Astrocyte (in vitro differentiated cells and primary cell): ENCODE data around the gene FGF12. TPM values are rescaled to one million over a fixed set of nuclear protein-coding genes. Genes with fewer than 3 reads are reported as not detected.

Source experiments
- DNase-seq: peaks from one replicate; pipeline ENCODE4 v3.0.0-alpha.2; 2010; ENCODE audit warnings: low read depth
- FAIRE-seq: peaks from 2 replicates; lab custom pipeline; 2011; peaks lifted over from hg19 to GRCh38; lab: Jason Lieb, UNC
- H2AFZ ChIP-seq: 2 replicates; pipeline ENCODE4 v1.6.0; 2012; ENCODE audit warnings: low read depth, low read length, inconsistent platforms
- H3K27ac ChIP-seq: 2 replicates; pipeline ENCODE4 v1.5.1; 2011; ENCODE audit warnings: low read depth, low read length, inconsistent platforms
- H3K27me3 ChIP-seq: 2 replicates; pipeline ENCODE4 v1.6.0; 2011; ENCODE audit warnings: low read length, inconsistent platforms; ENCODE audit not compliant: insufficient read depth
- H3K36me3 ChIP-seq: 2 replicates; pipeline ENCODE4 v1.5.1; 2011; ENCODE audit warnings: low read length, inconsistent platforms; ENCODE audit not compliant: insufficient read depth
- H3K4me1 ChIP-seq: 2 replicates; pipeline ENCODE4 v1.5.1; 2011; ENCODE audit warnings: low read length, inconsistent platforms; ENCODE audit not compliant: insufficient read depth
- H3K4me2 ChIP-seq: 2 replicates; pipeline ENCODE4 v1.6.0; 2012; ENCODE audit warnings: low read length, inconsistent platforms
- H3K4me3 ChIP-seq: 2 replicates; pipeline ENCODE4 v1.5.1; 2011; ENCODE audit warnings: low read depth, mild to moderate bottlenecking, low read length, inconsistent platforms; ENCODE audit not compliant: insufficient read depth
- H3K79me2 ChIP-seq: 2 replicates; pipeline ENCODE4 v1.6.0; 2012; ENCODE audit warnings: mild to moderate bottlenecking, low read length, inconsistent platforms; ENCODE audit not compliant: insufficient read depth
- H3K9ac ChIP-seq: 2 replicates; pipeline ENCODE4 v1.6.0; 2012; ENCODE audit warnings: mild to moderate bottlenecking, low read length, inconsistent platforms
- H3K9me3 ChIP-seq: 2 replicates; pipeline ENCODE4 v1.5.1; 2012; ENCODE audit warnings: low read depth, mild to moderate bottlenecking, low read length, inconsistent platforms; ENCODE audit not compliant: insufficient read depth
- H4K20me1 ChIP-seq: 2 replicates; pipeline ENCODE4 v1.6.0; 2012; ENCODE audit warnings: low read length, inconsistent platforms; ENCODE audit not compliant: insufficient read depth
- H3K27ac Mint-ChIP-seq: one replicate; pipeline ENCODE4 v1.8.0; 2021; ENCODE audit warnings: mild to moderate bottlenecking, mixed read lengths; ENCODE audit not compliant: unreplicated experiment
- H3K27me3 Mint-ChIP-seq: one replicate; pipeline ENCODE4 v1.8.0; 2021; ENCODE audit warnings: low read depth, mixed read lengths; ENCODE audit not compliant: unreplicated experiment
- H3K36me3 Mint-ChIP-seq: one replicate; pipeline ENCODE4 v1.8.0; 2021; ENCODE audit warnings: low read depth, mixed read lengths; ENCODE audit not compliant: unreplicated experiment
- H3K4me1 Mint-ChIP-seq: one replicate; pipeline ENCODE4 v1.8.0; 2021; ENCODE audit warnings: low read depth, mixed read lengths; ENCODE audit not compliant: unreplicated experiment
- H3K4me3 Mint-ChIP-seq: one replicate; pipeline ENCODE4 v1.8.0; 2021; ENCODE audit warnings: mild to moderate bottlenecking, moderate library complexity, mixed read lengths; ENCODE audit not compliant: unreplicated experiment
- H3K9me3 Mint-ChIP-seq: one replicate; pipeline ENCODE4 v1.8.0; 2021; ENCODE audit warnings: mild to moderate bottlenecking, mixed read lengths; ENCODE audit not compliant: unreplicated experiment
- EZH2 ChIP-seq: IDR thresholded peaks from 2 replicates; pipeline ENCODE4 v1.6.1; 2012; ENCODE audit warnings: mild to moderate bottlenecking, low read length, inconsistent platforms; ENCODE audit not compliant: insufficient read depth
- total RNA-seq: library from RNA; stranded (reverse); gene quantifications from 2 replicates; pipeline ENCODE4 v1.2.1, GENCODE V29; 2021
- TF ChIP-seq, protein P1 (sequence below): IDR thresholded peaks from 2 replicates; pipeline ENCODE4 v1.5.1; 2011; ENCODE audit warnings: low read depth, mild to moderate bottlenecking, inconsistent platforms, low read length, moderate library complexity; ENCODE audit not compliant: insufficient read depth

FGF12 gene
- total RNA-seq, 1 donor from 2014 or later: 1.4 TPM

DNA sequence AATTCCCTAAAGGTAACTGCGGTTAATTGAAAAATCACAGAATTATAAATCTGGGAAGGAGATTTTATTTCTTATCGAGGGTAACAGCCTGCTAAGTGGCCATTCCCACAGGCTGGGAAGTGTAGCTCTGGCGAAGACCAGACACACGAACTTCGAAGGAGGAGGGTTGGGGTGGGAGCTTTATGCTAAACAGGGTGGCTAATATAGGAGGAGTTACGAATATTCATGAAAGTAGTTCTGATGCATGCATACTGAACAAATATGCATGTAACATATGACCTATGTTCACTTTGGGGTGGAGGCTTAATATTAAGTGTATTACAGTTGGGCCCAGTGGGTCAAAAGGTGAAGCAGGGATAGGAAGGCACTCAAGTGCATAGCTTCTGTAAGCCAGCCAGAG is 221.6 kb downstream of the FGF12 start:
- Histone ChIP-seq H3K9ac (no peak overlapping the region), H4K20me1 (no peaks in the 10 kb centered on the region), H3K9me3 (no peaks in the 10 kb centered on the region), H3K4me3 (no peak overlapping the region), H3K4me1 (no peaks in the 10 kb centered on the region), H2AFZ (no peak overlapping the region), H3K79me2 (no peaks in the 10 kb centered on the region), H3K4me2 (no peak overlapping the region), H3K27me3 (no peaks in the 10 kb centered on the region), H3K27ac (no peak overlapping the region), H3K36me3 (no peaks in the 10 kb centered on the region)
- Mint-ChIP-seq H3K4me3 (no peak overlapping the region), H3K4me1 (no peaks in the 10 kb centered on the region), H3K36me3 (no peaks in the 10 kb centered on the region), H3K27ac (no peak overlapping the region), H3K27me3 (no peaks in the 10 kb centered on the region), H3K9me3 (no peaks in the 10 kb centered on the region)
- no peak for FAIRE-seq
- TF ChIP-seq, protein P1, sequence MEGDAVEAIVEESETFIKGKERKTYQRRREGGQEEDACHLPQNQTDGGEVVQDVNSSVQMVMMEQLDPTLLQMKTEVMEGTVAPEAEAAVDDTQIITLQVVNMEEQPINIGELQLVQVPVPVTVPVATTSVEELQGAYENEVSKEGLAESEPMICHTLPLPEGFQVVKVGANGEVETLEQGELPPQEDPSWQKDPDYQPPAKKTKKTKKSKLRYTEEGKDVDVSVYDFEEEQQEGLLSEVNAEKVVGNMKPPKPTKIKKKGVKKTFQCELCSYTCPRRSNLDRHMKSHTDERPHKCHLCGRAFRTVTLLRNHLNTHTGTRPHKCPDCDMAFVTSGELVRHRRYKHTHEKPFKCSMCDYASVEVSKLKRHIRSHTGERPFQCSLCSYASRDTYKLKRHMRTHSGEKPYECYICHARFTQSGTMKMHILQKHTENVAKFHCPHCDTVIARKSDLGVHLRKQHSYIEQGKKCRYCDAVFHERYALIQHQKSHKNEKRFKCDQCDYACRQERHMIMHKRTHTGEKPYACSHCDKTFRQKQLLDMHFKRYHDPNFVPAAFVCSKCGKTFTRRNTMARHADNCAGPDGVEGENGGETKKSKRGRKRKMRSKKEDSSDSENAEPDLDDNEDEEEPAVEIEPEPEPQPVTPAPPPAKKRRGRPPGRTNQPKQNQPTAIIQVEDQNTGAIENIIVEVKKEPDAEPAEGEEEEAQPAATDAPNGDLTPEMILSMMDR: no peak
- TF ChIP-seq EZH2: no peak
- DNase-seq: no peak

DNA sequence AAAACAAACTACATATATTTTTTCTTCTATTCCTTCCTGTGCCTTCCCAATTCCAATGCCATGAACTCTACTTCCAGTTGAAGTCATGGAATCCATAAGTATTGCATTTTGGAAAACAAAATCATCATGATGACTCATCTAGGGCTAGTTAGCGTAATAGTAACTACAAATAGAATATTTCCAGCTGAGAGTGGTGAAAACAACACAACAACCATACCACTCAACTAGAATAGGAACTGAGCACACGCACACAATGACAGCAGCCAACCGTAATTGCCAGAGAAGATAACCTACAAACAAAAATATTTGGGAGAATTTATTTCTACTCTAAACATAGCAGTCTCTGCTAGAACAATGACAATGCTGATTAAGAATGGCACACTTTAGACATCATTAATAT is 225.9 kb downstream of the FGF12 start:
- no peaks in the 10 kb centered on the region for H3K36me3 Mint-ChIP-seq
- no peak for FAIRE-seq
- TF ChIP-seq EZH2: no peak
- TF ChIP-seq, protein P1: no peak

DNA sequence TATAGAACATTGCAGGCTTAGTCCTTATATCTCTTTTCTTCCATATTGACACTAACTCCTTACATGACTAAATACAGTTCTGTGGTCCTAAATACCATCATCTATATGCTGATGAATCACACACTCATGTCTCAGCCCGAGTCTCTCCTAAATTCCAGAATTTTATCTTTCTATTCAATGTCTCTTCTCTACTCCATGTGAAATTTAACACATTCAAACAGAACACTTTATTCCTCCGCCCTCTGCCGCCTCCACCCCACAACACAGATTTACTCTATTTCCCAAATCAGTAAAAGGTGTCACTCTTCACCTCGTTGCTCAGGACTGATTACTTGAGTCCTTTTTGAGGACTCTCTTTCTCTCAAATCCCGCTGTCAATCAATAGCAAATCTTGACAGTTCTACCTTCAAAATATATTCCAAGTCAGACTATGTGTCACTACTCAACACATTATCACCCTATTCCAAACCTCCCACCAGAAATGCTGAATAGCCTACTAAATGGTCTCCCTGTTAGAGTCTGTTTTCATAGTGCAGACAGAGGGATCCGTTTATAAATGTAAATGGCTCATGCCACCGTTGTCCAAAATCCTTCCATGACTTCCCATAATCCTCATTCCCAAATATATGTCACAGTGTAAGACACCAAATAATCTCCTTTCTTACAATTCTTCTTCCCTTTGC is 230.3 kb downstream of the FGF12 start:
- no peaks in the 10 kb centered on the region for H3K27me3 ChIP-seq
- no peaks in the 10 kb centered on the region for H4K20me1 ChIP-seq
- DNase-seq (no peak), FAIRE-seq (no peak)
- no peak overlapping the region for H3K27ac ChIP-seq
- no peaks in the 10 kb centered on the region for H3K4me1 Mint-ChIP-seq
- H3K4me2 ChIP-seq: no peak overlapping the region
- no peak overlapping the region for H3K4me3 ChIP-seq
- no peaks in the 10 kb centered on the region for H3K36me3 ChIP-seq
- H3K9me3 Mint-ChIP-seq: no peaks in the 10 kb centered on the region
- no peaks in the 10 kb centered on the region for H3K79me2 ChIP-seq
- peaks cover 4% of the 10 kb centered on the region for H3K9me3 ChIP-seq
- no peak overlapping the region for H2AFZ ChIP-seq
- H3K9ac ChIP-seq: no peak overlapping the region
- no peak overlapping the region for H3K4me3 Mint-ChIP-seq
- no peak overlapping the region for H3K27ac Mint-ChIP-seq
- H3K27me3 Mint-ChIP-seq: no peaks in the 10 kb centered on the region
- no peaks in the 10 kb centered on the region for H3K4me1 ChIP-seq
- H3K36me3 Mint-ChIP-seq: no peaks in the 10 kb centered on the region
- TF ChIP-seq EZH2: no peak
- TF ChIP-seq, protein P1: no peak

More for the DNA sequence above, 225.9 kb downstream of the FGF12 start:
- no peak overlapping the region for H3K4me2 ChIP-seq
- H2AFZ ChIP-seq: no peak overlapping the region
- H3K4me1 ChIP-seq: no peaks in the 10 kb centered on the region
- Mint-ChIP-seq H3K9me3 (no peaks in the 10 kb centered on the region), H3K4me1 (no peaks in the 10 kb centered on the region), H3K27me3 (no peaks in the 10 kb centered on the region), H3K4me3 (no peak overlapping the region), H3K27ac (no peak overlapping the region)
- no peak overlapping the region for H3K9ac ChIP-seq
- H3K4me3 ChIP-seq: no peak overlapping the region
- no peak overlapping the region for H3K27ac ChIP-seq
- no peak for DNase-seq
- H3K79me2 ChIP-seq: no peaks in the 10 kb centered on the region
- H4K20me1 ChIP-seq: no peaks in the 10 kb centered on the region
- H3K27me3 ChIP-seq: no peaks in the 10 kb centered on the region
- H3K36me3 ChIP-seq: no peaks in the 10 kb centered on the region
- H3K9me3 ChIP-seq: no peaks in the 10 kb centered on the region
